ENCODE data around the gene MROH2A. TPM values are rescaled to one million over a fixed set of nuclear protein-coding genes. Genes with fewer than 3 reads are reported as not detected.

MROH2A gene
- total RNA-seq, 1 donor = not detected

DNA sequence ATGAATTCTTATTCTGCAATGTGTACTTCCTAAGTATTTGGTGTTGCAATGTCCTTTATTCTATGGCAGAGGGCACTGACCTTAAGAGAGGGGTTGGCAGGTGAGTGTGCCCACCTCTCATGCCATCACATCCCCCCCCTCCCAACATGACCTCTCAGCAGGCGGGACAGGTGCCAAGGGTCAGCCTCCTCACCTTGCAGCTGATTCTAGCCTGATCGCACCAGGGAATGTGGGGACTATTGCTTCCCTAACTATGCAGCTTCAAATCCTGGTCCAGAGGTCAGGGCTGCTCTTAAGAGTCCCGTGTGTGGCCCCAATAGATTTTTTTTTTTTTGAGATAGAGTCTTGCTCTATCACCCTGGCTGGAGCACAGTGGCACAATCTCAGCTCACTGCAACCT, 66.7 kb downstream of the MROH2A start:
- TF ChIP-seq, protein P1, sequence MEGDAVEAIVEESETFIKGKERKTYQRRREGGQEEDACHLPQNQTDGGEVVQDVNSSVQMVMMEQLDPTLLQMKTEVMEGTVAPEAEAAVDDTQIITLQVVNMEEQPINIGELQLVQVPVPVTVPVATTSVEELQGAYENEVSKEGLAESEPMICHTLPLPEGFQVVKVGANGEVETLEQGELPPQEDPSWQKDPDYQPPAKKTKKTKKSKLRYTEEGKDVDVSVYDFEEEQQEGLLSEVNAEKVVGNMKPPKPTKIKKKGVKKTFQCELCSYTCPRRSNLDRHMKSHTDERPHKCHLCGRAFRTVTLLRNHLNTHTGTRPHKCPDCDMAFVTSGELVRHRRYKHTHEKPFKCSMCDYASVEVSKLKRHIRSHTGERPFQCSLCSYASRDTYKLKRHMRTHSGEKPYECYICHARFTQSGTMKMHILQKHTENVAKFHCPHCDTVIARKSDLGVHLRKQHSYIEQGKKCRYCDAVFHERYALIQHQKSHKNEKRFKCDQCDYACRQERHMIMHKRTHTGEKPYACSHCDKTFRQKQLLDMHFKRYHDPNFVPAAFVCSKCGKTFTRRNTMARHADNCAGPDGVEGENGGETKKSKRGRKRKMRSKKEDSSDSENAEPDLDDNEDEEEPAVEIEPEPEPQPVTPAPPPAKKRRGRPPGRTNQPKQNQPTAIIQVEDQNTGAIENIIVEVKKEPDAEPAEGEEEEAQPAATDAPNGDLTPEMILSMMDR (IDR thresholded peaks at IDR 0.05; ENCODE audit: insufficient read depth, low read depth, low read length) = no peak
- H3K4me3 ChIP-seq (ENCODE audit: low read depth, low read length) = no peak overlapping the region
- no peak for DNase-seq (ENCODE audit: low read depth)

DNA sequence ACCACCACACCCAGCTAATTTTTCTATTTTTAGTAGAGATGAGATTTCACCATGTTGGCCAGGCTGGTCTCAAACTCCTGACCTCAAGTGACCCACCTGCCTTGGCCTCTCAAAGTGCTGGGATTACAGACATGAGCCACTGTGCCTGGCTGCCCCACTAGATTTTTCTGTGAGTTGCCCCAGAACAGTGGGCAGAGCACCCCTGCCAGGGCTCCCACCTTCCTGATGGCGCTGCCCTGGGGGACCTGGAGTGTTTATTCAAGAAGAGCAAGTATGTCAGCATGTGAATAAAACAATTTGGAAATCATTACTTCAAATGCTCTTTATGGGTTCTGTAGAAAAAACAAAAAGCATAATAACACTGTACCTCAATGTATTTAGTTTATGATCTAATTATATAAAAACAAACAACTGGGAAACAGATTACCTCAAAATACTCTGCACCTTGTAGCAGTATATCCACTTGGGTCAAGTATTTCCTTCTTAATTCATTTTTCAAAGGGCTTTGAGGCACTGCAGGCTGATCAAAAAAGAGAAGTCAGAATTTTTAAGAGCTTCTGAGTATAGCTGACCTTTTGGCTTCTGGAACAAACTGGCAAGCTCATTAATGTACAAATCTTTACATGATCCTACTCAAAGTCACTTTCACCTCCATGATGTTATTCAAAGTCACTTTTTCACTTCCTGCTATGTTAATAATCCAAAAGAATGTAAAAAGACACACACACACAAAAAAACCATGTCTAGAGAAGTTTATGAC, 67.4 kb downstream of the MROH2A start:
- DNase-seq (ENCODE audit: low read depth) = no peak
- no peak overlapping the region for H3K4me3 ChIP-seq (ENCODE audit: low read depth, low read length)
- TF ChIP-seq, protein P1 (IDR thresholded peaks at IDR 0.05; ENCODE audit: insufficient read depth, low read depth, low read length) = no peak

DNA sequence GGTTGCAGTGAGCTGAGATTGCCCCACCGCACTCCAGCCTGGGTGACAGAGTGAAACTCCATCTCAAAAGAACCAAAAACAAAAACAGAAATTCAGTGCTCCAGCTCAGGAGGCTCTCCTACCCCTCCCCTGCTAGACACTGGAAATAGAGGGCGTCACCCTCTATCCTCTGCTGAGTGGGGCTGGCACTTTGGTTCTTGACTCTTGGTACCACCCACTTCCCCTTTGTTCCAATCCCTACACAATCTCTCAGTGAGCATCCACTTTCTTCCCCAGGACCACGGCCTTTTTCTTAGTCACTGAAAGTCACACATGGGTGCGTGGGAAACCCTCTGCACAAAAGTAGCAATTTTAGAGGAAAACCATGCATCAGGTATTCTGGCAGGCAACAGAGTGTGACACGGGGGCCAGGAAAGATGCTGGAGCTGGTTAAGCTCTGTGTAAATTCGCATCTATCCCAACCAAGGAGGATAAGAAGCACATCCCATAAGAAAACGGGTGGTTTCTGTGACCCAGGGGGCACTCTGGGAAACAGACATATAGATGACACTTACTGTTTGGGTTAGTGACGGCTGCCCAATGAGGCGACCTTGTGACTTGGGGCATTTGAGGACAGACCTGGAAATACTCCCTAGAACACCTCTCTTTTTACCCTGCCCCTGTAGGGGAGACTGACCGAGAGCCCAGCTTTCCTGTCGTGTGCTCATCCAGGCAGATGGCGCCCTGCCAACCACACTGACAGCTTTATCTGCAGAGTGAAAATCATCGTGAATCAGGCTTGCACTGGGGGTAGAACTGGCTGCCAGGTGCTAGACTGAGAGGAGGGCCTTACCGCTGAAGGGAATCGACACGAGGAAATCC, 68.5 kb downstream of the MROH2A start:
- H3K4me3 ChIP-seq (ENCODE audit: low read depth, low read length) = no peak overlapping the region
- no peak for DNase-seq (ENCODE audit: low read depth)
- TF ChIP-seq, protein P1 (IDR thresholded peaks at IDR 0.05; ENCODE audit: insufficient read depth, low read depth, low read length) = no peak

DNA sequence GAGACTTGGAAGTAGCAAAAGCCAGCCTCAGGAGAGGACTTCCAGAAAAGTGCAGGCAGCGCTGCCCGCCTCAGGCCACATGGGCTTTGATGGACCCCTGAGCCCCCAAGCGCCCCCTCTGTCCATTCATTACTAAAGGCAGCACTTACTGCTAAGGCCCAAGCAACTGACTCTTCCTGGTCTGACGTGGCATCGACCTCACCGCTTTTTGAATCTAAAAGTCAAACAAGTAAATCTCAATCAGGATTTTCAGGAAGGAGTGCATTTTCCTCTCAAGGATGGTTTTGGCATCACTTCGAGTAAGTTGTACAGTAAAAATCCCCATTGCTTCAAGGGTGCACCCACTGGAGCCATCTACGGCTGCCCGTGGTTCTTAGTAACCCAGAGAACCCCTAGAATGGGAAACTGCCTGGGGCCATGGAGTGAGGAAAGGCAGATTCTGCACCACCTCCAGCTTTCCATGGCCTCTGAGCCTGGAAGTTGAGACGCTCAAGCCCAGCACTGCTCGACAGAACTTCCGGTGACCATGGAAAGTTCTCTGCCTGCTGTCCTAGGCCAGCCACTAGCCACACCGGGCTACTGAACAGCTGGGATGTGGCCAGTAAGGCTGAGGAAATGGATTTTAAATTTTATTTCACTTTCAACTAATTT, 69.2 kb downstream of the MROH2A start:
- no peak for DNase-seq (ENCODE audit: low read depth)
- TF ChIP-seq, protein P1 (IDR thresholded peaks at IDR 0.05; ENCODE audit: insufficient read depth, low read depth, low read length) = no peak
- H3K4me3 ChIP-seq (ENCODE audit: low read depth, low read length) = no peak overlapping the region

DNA sequence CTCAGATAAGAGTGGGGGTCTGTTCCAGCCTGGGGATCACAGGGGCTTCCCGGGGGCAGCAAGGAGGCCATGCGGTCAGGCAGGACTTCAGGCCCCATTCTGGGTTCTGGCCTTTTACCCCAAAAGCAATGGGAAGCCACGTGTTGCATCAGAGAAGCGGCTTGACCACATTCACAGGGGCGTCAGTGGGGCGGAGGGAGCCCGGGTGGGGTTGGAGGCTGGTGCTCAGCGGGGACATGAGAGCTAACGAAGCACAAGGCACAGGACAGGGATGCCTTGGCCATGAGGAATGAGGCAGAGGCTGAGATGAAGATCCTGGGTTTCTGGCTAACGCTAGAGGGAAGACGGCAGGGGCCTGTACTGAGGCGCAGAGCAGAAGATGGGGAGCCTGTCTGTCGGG, 70.1 kb downstream of the MROH2A start:
- no peak for DNase-seq (ENCODE audit: low read depth)
- TF ChIP-seq, protein P1 (IDR thresholded peaks at IDR 0.05; ENCODE audit: insufficient read depth, low read depth, low read length) = no peak
- H3K4me3 ChIP-seq (ENCODE audit: low read depth, low read length) = no peak overlapping the region

DNA sequence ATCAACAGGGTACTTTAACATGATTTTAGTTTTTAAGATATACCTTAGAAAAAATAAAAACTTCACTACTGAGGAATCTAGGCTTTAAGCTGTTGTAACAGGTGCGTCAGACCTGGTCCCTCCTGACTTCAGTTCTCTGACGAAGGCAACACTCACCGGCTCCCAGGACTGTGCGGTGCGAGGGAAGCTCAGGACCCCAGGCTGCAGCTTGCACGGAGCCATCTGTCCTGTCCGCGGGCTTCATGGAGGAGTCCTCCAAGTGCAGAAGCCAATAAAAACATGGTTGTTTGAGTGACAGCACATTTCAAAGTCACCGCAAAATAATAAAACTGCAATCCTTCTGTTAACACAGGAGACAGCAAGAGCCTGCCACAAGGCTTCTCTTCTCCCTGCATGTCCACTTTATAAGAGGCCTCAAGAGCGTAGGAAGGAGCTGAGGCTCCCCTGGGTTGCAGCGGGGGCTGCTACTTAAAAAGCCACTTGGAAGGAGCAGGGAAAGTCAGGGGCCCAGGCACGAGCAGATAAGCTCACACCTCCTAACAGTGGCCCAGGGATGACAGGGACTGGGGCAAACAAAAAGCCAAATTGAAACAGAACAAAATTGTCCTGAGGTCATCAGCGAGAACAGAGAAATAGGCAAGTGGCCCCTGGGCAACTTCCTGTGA, 71.6 kb downstream of the MROH2A start:
- no peak for DNase-seq (ENCODE audit: low read depth)
- TF ChIP-seq, protein P1 (IDR thresholded peaks at IDR 0.05; ENCODE audit: insufficient read depth, low read depth, low read length) = no peak
- H3K4me3 ChIP-seq (ENCODE audit: low read depth, low read length) = no peak overlapping the region

Measured in fibroblast of villous mesenchyme (primary cell).